VCaP (cell line): ENCODE data around the gene EVA1A.

Experiments
- H3K27ac ChIP-seq: fragments of 450-650 bp; 2 replicates; pipeline ENCODE4 v1.5.1; 2017
- TF ChIP-seq, protein P1 (sequence below): fragments of 450-650 bp; conservative IDR thresholded peaks from 2 replicates; pipeline ENCODE4 v1.5.1; 2017; ENCODE audit warnings: mild to moderate bottlenecking, moderate library complexity

EVA1A gene

DNA sequence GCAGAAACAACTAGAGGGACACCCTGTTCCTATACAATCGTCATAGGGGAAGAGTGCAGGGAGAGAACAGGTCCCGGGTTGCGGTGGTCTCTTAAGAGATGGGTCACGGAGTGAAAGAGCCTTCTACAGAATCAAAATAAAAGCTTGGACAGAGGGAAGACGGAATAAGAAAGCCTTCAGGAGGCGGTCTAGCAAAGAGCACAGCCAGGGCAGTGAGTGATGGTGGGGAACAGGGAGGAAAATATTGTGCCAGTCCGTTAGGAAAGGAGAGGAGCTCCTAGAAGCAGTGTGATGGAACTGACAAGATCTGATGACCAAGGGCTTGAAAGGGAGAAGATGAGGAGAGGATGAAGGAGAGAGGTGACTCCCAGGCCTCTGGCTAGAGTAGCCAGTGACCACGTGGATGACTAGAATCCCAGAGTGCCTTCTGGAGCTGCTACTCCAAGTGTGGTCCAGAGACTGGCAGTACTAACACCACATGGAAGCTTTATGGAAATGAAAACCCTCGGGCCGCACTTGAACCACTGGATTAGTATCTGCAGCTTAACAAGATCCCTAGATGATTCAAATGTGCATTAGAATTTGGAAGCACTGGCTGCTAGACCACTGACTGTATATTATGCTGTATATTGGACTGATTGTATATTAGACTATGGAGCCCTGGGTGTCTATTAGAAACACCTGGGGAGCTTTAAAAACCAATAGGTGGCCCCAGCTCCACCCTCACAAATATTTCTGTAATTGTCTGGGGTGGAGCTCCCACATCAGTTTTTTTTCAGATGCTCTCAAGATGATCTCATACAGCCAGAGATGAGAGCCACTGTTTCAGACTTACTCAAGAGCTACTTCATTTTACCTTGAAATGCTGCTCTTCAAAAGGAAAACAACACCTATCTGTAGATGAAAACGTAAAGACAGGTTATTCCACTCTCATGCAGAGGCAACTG, 1.1 kb upstream of the EVA1A start:
- no peak overlapping the region for H3K27ac ChIP-seq
- TF ChIP-seq, protein P1, sequence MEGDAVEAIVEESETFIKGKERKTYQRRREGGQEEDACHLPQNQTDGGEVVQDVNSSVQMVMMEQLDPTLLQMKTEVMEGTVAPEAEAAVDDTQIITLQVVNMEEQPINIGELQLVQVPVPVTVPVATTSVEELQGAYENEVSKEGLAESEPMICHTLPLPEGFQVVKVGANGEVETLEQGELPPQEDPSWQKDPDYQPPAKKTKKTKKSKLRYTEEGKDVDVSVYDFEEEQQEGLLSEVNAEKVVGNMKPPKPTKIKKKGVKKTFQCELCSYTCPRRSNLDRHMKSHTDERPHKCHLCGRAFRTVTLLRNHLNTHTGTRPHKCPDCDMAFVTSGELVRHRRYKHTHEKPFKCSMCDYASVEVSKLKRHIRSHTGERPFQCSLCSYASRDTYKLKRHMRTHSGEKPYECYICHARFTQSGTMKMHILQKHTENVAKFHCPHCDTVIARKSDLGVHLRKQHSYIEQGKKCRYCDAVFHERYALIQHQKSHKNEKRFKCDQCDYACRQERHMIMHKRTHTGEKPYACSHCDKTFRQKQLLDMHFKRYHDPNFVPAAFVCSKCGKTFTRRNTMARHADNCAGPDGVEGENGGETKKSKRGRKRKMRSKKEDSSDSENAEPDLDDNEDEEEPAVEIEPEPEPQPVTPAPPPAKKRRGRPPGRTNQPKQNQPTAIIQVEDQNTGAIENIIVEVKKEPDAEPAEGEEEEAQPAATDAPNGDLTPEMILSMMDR = no peak

DNA sequence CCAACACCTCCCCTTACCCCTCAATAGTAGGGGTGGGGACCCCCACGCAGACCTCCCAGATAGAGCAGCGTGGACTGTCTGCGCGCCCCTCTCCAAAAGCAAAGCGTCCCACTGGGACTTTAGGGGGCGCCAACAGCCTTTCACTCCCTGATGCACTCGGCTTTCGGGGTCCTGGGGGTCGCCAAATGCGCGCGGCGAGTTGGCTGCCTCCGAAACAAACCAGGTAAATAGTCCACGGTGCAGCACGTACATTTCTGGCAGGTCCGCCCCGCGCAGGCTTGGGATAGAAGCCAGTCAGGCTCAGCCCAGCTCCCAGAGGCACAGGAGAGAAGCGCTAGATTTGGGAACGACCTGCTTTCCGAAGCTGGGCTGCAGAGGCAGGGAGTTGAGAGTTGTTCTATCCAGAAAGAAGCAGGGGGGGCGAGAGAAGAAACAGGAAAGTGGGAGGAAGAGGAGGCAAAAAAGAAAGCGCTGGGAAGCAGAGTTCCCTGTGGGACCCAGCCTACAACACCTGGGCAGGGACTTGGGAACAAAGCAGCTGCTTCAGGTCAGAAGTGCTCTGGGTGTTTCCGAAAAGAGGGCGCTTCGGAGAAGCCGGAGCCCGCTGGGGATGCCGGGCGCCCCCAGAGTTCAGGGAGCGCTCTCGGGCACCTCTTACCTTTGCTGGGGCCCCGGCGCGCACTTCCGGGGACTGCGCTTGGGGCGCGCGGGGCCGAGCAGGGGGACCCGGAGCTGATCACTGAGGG, 544 bp downstream of the EVA1A start:
- TF ChIP-seq, protein P1 = peak; percentile 24
- H3K27ac ChIP-seq = peak overlapping the region; percentile 24; the same call in 1 of the 2 replicates

DNA sequence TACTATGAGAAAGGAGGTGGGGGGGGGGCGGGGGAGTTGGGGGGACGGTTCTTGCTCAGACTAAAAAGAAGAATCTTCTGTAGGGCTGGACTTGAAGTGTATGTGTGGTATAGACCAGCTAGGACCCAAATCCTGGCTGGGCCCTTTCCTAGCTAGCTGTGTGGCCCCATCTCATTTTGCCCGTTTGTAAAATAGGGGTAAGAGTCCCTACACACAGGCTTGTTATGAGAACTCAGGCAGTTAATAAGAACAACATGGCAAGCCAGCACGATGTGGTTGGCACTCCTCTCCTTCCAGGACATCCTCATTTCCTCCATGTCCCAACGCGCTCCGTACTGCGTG, 1.1 kb downstream of the EVA1A start:
- TF ChIP-seq, protein P1 = no peak
- H3K27ac ChIP-seq = no peak overlapping the region

DNA sequence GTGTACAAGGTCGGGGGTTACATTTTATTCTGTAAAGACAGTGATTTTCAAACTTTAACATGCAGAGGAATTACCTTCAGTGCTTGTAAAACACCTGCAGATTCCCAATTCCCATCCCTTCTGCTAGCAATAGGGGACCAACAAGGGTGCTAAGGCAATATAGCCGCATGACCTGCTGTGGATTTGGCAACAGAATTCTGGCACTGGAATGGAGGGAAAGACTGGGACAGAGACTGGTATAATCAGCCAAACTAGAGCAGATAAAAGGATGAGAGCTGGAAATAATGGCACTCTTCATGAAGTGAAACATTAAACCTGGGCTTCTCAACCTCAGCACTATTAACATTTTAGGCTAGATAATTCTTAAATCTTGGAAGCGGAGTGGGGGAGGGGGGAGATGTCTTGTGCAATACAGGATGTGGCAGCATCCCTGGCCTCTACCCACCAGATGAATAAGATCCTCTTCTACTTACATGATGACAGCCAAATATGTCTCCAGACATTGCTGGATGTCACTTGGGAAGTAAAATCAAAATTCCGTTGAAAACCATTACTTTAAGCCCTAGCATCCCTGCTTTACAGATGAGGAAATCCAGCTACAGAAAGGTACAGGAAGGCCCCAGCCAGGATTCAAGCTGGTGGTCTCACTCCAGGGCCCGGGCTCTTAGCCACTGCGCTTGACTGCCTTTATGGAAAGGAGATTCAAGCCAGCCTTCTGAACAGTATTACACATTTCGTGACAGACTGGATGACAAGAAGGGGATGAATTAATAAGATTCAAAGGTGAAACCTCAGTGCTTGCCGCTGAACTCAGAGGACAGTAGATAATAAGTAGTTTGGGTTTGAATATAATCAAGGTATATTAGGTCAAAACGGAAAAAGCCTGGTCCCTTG, 1.7 kb downstream of the EVA1A start:
- TF ChIP-seq, protein P1 = no peak
- H3K27ac ChIP-seq = no peak overlapping the region

DNA sequence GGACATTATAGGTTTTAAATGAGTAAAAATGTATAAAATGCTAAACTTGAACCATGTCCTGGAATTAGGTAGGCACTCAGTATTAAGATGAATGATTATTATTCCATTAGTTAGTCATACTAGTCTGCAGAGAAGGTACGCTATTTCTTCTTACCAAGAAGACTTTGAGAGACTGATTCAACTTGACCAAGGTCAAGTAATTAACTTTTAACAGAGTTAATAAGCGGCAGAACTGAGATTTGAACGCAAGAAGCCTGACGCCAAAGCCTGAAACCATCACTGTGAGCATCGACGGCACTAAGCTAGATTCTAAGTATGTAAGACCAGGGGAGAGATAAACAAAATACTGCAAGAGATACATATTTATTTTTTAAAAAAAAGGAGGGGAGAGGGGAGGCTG, 2.6 kb downstream of the EVA1A start:
- no peak overlapping the region for H3K27ac ChIP-seq
- TF ChIP-seq, protein P1 = no peak

DNA sequence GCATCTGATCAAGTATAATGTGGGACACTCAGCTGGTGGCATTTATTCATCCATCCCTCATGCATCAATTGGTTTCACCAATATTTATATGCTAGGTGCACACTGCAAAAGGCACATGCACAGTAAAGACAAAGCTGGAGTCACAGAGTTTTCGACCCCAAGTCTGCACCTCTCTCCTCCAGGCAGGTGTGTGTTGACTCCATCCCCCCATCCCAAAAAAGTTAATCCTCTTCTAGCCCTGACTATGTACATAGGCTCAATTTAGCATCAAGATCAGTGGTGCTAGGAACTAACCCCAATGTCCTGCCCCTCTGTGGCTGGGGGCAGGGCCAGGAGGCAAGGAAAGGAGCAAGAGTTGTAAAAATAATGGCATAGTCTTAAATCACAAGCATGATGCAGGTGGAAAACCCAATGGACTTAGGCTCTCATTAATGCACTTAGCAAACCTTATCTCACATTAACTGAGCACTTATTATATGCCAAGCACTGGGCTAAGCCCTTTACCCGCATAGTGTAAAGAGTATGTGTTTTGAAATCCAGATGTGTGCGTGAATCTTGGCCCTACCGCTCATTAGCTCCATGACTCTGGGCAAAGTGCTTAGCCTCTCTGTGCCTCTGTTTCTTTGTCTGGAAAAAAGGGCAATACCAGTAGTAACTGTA, 3.1 kb downstream of the EVA1A start:
- TF ChIP-seq, protein P1 = no peak
- no peak overlapping the region for H3K27ac ChIP-seq
